ENCODE measurements around the gene TDRD9.
"Not testable (repeated sequence)": the region's sequence is repeated elsewhere in the genome, so short reads cannot be mapped to it uniquely, and the experiment has no call there.

Gene TDRD9

DNA sequence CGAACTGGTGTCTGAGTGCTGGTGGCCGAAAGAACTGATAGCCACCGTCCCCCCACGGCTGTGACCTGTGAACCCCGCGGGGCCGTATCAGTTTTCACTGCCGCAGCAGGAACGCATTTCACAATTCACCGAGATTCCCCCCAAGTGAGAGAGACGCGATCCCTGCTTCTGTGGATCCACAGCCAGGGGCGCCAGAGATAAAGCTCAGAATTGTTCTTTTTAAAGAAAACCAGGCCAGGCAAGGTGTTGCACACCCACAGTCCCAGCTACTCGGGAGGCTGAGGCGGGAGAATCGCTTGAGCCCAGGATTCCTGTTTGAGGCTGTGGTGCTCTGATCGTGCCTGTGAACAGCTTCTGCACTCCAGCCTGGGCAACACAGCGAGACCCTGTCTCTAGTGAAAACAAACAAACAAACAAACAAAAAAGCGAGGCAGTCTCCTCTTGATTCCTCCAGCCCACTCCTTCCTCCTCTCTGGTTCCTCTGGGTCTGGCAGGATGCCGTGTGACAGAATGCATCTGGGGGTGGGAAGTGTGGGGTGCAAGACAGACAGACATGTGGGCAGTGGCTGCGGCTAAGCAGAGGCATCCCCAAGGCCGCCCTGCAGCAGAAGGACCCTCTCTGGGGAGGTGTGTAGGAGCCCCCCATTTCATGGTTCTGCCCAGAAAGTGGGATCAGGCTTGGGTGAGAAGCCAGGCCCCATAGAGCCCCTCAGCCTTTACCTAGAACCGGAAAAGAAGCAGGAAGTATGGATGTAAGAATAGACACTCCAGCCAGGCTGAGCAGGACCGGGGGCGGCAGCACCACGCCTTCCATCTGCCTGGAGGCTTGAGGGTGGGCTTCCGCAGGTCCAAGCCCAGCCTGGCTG lies 41.7 kb upstream of the TDRD9 start:
- Histone ChIP-seq H2AFZ (ENCODE audit: low read length, unreplicated experiment) (no peak overlapping the region), H3K79me2 (ENCODE audit: control insufficient read depth, insufficient read depth, low read length, unreplicated experiment) (no peaks in the 10 kb centered on the region), H3K4me1 (ENCODE audit: control insufficient read depth, insufficient read depth, low read length, unreplicated experiment) (peaks cover 10% of the 10 kb centered on the region), H3K4me3 (ENCODE audit: low read depth, low read length) (no peak overlapping the region), H3K36me3 (ENCODE audit: insufficient read depth, low read length) (no peaks in the 10 kb centered on the region), H3K27me3 (ENCODE audit: insufficient read depth, low read length) (no peaks in the 10 kb centered on the region), H3K27ac (ENCODE audit: low read depth, low read length) (no peak overlapping the region)

DNA sequence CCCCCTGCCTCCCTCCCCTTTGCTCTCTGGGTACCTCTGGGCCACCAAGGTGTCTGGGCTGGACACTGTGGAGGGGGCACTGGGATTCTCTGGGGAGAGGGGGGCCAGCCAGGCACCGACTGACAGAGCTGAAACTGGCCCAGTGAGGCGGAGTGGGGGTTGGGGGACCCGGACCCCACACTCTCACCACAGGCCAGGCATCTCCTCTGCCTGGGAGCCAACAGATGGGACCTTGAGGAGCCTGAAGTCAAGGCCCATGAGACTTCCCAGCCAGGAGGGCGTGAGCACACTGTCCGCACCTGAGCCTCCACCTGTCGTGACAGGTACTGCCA lies 41.1 kb upstream of the TDRD9 start:
- Histone ChIP-seq H3K36me3 (ENCODE audit: insufficient read depth, low read length) (no peaks in the 10 kb centered on the region), H3K4me3 (ENCODE audit: low read depth, low read length) (no peak overlapping the region), H2AFZ (ENCODE audit: low read length, unreplicated experiment) (no peak overlapping the region), H3K27ac (ENCODE audit: low read depth, low read length) (no peak overlapping the region), H3K79me2 (ENCODE audit: control insufficient read depth, insufficient read depth, low read length, unreplicated experiment) (no peaks in the 10 kb centered on the region), H3K27me3 (ENCODE audit: insufficient read depth, low read length) (no peaks in the 10 kb centered on the region), H3K4me1 (ENCODE audit: control insufficient read depth, insufficient read depth, low read length, unreplicated experiment) (peaks cover 10% of the 10 kb centered on the region)

DNA sequence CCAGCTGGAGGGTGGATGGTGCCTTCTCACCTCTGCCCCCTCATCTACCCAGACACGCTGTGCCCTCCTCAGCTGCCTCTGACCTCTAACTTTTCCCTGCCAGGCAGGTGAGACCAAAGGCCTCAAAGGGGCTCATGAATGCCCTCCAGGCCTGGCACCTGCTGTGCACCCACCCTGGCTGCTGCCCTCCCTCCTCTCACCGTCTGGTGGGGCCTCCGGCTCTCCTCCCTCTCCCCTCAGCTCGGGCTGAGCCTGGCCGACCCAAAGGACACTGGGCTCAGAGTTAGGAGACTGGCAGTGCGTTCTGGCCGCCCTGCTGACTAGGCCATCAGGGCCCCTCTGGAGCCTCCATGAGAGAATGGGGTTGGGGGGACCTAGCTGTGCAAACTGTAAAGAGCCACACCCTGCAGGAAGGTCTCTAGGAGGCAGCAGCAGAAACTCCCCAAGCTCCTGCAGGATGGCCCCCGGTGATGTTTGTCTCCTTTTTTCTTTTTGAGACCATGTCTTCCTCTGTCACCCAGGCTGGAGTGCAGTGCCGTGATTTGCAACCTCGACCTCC lies 40.6 kb upstream of the TDRD9 start:
- no peaks in the 10 kb centered on the region for H3K36me3 ChIP-seq (ENCODE audit: insufficient read depth, low read length)
- H3K4me1 ChIP-seq (ENCODE audit: control insufficient read depth, insufficient read depth, low read length, unreplicated experiment) = peaks cover 10% of the 10 kb centered on the region
- no peaks in the 10 kb centered on the region for H3K27me3 ChIP-seq (ENCODE audit: insufficient read depth, low read length)
- H3K27ac ChIP-seq (ENCODE audit: low read depth, low read length) = no peak overlapping the region
- H3K79me2 ChIP-seq (ENCODE audit: control insufficient read depth, insufficient read depth, low read length, unreplicated experiment) = no peaks in the 10 kb centered on the region
- no peak overlapping the region for H2AFZ ChIP-seq (ENCODE audit: low read length, unreplicated experiment)
- H3K4me3 ChIP-seq (ENCODE audit: low read depth, low read length) = no peak overlapping the region

DNA sequence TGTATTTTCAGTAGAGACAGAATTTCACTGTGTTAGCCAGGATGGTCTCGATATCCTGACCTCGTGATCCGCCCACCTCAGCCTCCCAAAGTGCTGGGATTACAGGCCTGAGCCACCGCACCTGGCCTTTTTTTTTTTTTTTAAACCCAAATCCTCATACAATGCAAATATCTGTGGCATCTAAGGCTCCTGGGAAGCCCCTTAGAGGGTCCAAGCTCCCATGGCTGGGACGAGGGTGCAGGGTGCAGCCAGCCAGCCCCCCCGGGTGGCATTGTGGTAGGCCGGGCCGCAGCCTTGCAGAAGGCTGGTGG lies 39.3 kb upstream of the TDRD9 start:
- not testable (repeated sequence) for H3K27ac ChIP-seq (ENCODE audit: low read depth, low read length); H2AFZ ChIP-seq (ENCODE audit: low read length, unreplicated experiment); H3K4me3 ChIP-seq (ENCODE audit: low read depth, low read length); H3K27me3 ChIP-seq (ENCODE audit: insufficient read depth, low read length); H3K36me3 ChIP-seq (ENCODE audit: insufficient read depth, low read length); H3K79me2 ChIP-seq (ENCODE audit: control insufficient read depth, insufficient read depth, low read length, unreplicated experiment)
- H3K4me1 ChIP-seq (ENCODE audit: control insufficient read depth, insufficient read depth, low read length, unreplicated experiment) = peaks cover 10% of the 10 kb centered on the region

DNA sequence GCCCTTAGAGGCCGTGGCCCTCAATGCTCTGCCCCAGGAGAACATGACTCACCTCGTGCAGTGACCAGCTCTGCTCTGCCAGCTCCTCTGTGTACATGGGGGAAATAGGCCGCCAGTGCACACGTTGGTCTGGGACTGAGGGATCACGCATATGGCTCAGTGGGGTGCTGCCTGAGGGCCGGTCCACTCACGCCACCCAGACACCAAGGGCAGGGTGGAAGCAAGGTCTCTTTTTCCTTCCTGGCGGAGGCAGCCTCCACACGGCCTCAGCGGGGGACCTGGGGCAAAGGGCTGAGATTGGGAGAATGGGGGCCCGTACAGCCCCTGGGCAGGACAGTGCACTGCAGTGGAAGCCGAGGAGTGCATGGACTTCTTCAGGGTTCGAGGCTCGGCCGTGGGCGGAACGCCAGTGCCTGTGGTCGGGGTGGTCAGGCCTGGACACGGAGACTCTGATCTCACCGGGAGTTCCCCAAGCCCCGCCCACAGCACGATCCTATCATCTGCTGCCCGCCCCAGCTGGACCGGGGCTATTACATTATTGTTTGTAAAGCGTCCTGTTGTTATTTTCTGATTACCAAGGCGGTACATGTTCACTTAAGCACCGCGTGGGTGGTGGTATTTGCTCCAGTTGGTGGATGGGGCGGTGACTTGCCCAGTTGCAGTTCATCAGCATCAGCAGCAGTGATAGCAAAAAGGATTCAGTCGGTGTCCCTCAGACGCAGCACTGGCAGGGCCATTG lies 38.8 kb upstream of the TDRD9 start:
- no peak overlapping the region for H3K4me3 ChIP-seq (ENCODE audit: low read depth, low read length)
- no peak overlapping the region for H2AFZ ChIP-seq (ENCODE audit: low read length, unreplicated experiment)
- no peaks in the 10 kb centered on the region for H3K36me3 ChIP-seq (ENCODE audit: insufficient read depth, low read length)
- no peaks in the 10 kb centered on the region for H3K27me3 ChIP-seq (ENCODE audit: insufficient read depth, low read length)
- H3K4me1 ChIP-seq (ENCODE audit: control insufficient read depth, insufficient read depth, low read length, unreplicated experiment) = peaks cover 10% of the 10 kb centered on the region
- peak overlapping the region; percentile 35; the same call in 1 of the 2 replicates for H3K27ac ChIP-seq (ENCODE audit: low read depth, low read length)
- H3K79me2 ChIP-seq (ENCODE audit: control insufficient read depth, insufficient read depth, low read length, unreplicated experiment) = no peaks in the 10 kb centered on the region

DNA sequence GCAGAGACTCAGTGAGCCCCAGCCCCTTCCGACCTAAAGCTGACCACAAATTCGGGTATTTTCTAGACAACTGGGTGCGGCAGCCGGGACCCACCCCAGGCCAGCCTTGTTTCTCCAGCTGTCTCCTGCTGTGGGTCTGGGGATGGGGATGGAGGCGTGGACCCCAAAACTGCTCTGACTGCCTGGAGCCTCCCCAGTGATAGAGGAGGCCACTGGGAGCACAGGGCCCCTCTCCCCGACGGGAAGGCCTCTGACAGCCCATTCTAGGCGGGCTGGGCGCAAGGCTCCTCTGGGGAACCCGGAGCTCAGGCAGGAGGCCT lies 38.2 kb upstream of the TDRD9 start:
- Histone ChIP-seq H3K79me2 (ENCODE audit: control insufficient read depth, insufficient read depth, low read length, unreplicated experiment) (no peaks in the 10 kb centered on the region), H3K4me1 (ENCODE audit: control insufficient read depth, insufficient read depth, low read length, unreplicated experiment) (peaks cover 10% of the 10 kb centered on the region), H3K27me3 (ENCODE audit: insufficient read depth, low read length) (no peaks in the 10 kb centered on the region), H2AFZ (ENCODE audit: low read length, unreplicated experiment) (no peak overlapping the region), H3K27ac (ENCODE audit: low read depth, low read length) (no peak overlapping the region), H3K36me3 (ENCODE audit: insufficient read depth, low read length) (no peaks in the 10 kb centered on the region), H3K4me3 (ENCODE audit: low read depth, low read length) (no peak overlapping the region)

DNA sequence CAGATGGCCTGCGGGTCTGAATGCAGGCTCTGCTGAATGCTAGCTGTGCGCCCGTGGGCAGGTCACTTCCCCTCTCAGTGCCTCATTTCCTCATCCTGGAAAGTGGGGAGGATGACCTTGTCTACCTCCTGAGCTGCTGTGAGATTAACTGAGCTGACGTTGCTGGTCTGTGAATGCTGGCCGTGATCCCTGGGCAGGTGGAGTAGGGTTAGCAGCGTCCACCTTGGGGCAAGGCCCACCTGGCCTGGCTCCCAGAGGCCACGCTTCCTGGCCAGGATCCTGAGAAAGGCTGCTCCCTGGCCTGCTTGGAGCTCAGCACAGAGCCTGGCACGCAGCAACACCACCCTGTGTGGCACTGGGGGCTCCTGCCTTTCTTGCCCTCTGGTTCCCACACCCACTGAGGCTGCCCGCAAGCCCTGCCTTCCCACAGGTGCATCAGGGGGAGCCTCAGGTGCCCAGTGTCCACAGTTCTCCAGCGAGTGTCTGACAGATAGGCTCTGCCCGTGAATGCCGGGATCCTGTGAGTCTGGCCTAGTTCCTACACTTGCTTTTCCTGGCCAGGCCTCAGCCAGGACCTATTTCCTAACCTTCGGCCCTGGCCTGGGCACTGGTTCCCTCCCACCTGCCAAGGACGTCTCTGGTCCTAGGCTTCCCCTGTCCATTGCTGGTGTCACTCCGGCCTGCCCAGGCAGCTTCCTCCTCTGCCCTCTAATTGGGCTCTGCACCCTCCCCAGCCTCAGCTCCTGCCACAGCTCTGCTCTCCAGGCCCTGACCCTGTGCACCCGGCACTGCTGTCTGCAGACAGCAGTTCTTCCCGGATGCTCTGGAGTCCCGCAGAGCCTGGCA lies 37.2 kb upstream of the TDRD9 start:
- H3K4me3 ChIP-seq (ENCODE audit: low read depth, low read length) = no peak overlapping the region
- H3K27ac ChIP-seq (ENCODE audit: low read depth, low read length) = no peak overlapping the region
- H3K27me3 ChIP-seq (ENCODE audit: insufficient read depth, low read length) = no peaks in the 10 kb centered on the region
- H3K79me2 ChIP-seq (ENCODE audit: control insufficient read depth, insufficient read depth, low read length, unreplicated experiment) = no peaks in the 10 kb centered on the region
- no peaks in the 10 kb centered on the region for H3K36me3 ChIP-seq (ENCODE audit: insufficient read depth, low read length)
- peaks cover 10% of the 10 kb centered on the region for H3K4me1 ChIP-seq (ENCODE audit: control insufficient read depth, insufficient read depth, low read length, unreplicated experiment)
- no peak overlapping the region for H2AFZ ChIP-seq (ENCODE audit: low read length, unreplicated experiment)

DNA sequence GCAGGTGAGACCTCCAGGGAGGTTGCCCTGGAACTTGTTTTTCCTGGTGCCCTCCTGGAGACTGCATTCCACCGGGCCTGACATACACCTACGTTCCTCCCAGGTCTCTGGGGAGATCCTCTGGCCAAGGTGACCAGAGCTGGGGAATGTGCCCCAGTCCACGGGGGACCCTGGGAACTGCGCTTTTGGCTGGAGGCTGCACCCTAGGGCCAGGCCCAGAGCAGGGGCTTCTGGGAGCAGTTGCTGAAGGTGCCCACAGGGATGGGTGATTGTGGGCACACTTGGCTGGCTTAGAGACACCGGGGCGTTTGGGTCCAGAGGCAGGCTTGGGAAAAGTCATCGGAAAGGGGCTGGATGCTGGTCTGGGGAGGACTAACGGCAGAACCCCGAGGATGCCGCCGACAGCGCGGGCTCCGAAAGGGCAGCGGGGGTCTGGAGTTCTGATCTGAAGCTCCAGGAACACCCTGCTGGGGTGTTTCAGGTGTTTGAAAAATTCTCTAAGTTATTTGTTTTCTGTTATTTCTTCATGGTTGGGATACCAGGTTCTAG lies 36.5 kb upstream of the TDRD9 start:
- Histone ChIP-seq H3K4me3 (ENCODE audit: low read depth, low read length) (no peak overlapping the region), H3K4me1 (ENCODE audit: control insufficient read depth, insufficient read depth, low read length, unreplicated experiment) (peaks cover 7% of the 10 kb centered on the region), H3K36me3 (ENCODE audit: insufficient read depth, low read length) (no peaks in the 10 kb centered on the region), H2AFZ (ENCODE audit: low read length, unreplicated experiment) (no peak overlapping the region), H3K27ac (ENCODE audit: low read depth, low read length) (no peak overlapping the region), H3K79me2 (ENCODE audit: control insufficient read depth, insufficient read depth, low read length, unreplicated experiment) (no peaks in the 10 kb centered on the region), H3K27me3 (ENCODE audit: insufficient read depth, low read length) (no peaks in the 10 kb centered on the region)

DNA sequence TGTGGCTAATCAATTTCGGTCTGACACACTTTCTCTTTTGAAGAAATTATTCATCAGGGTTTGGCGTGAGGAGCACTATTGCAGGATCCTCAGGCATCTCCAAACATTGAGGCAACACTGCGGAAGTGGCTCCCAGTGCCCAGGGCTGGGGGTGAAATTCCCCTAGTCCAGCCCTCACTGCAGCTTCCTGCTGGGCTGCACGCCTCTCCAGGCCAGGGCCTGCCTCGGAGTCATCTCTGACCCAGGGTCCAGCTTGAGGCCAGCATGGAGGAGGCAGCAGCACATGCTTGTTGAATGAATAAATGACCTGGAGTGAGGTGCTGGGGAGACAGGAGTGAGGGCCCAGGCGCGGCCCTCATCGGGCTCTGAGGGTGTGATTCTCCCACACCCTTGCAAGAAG lies 36.0 kb upstream of the TDRD9 start:
- Histone ChIP-seq H3K79me2 (ENCODE audit: control insufficient read depth, insufficient read depth, low read length, unreplicated experiment) (no peaks in the 10 kb centered on the region), H3K4me3 (ENCODE audit: low read depth, low read length) (no peak overlapping the region), H3K27me3 (ENCODE audit: insufficient read depth, low read length) (no peaks in the 10 kb centered on the region), H3K4me1 (ENCODE audit: control insufficient read depth, insufficient read depth, low read length, unreplicated experiment) (peaks cover 7% of the 10 kb centered on the region), H2AFZ (ENCODE audit: low read length, unreplicated experiment) (no peak overlapping the region), H3K36me3 (ENCODE audit: insufficient read depth, low read length) (no peaks in the 10 kb centered on the region), H3K27ac (ENCODE audit: low read depth, low read length) (no peak overlapping the region)

DNA sequence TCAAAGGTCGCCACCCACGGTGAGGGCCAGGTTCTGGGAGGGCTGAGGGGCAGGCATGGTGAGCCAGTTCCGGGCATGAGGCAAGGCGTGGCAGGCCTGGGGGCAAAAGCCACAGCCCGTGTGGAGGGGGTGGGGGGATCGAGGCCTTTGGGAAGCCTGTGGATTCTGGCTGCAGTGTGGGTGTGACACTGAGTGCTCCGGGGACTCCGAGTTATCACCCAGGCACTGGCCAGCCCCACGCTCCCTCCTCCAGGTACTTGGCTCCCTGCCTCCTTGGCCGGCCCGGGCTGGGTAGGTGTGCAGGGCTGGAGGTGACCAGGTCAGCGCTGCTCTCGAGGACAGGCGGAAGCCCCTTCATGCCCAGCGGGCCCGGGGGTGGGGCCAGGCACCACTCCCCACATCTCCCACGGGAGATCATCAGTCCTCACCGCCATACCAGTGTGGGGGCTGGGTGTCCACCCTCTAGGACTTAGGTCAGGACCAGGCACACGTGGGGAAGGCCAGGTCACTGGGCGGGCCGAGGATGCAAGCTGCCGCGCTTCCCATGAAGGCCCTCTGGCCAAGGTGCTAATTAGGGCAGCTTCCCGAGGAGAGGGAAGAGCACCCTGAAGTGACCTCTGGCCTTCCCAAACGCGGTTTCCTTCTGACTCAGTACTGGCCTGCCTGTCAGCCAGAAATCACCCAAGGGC lies 34.1 kb upstream of the TDRD9 start:
- Histone ChIP-seq H3K27ac (ENCODE audit: low read depth, low read length) (no peak overlapping the region), H3K4me3 (ENCODE audit: low read depth, low read length) (no peak overlapping the region), H3K79me2 (ENCODE audit: control insufficient read depth, insufficient read depth, low read length, unreplicated experiment) (no peaks in the 10 kb centered on the region), H3K4me1 (ENCODE audit: control insufficient read depth, insufficient read depth, low read length, unreplicated experiment) (peaks cover 6% of the 10 kb centered on the region), H3K27me3 (ENCODE audit: insufficient read depth, low read length) (no peaks in the 10 kb centered on the region), H3K36me3 (ENCODE audit: insufficient read depth, low read length) (no peaks in the 10 kb centered on the region), H2AFZ (ENCODE audit: low read length, unreplicated experiment) (no peak overlapping the region)

Data from ACC112 (cell line).